Activated CD8-positive, alpha-beta memory T cell treated with anti-CD3 and anti-CD28 coated beads for 4 hours (primary cell): Measurements from ENCODE around the gene SMURF1.

Experiments used
- DNase-seq, 2 donors: peaks; one replicate each; pipeline ENCODE4 v3.0.0-alpha.2; 2020; ENCODE audit warnings: low read depth in 2 of 2

Gene SMURF1

DNA sequence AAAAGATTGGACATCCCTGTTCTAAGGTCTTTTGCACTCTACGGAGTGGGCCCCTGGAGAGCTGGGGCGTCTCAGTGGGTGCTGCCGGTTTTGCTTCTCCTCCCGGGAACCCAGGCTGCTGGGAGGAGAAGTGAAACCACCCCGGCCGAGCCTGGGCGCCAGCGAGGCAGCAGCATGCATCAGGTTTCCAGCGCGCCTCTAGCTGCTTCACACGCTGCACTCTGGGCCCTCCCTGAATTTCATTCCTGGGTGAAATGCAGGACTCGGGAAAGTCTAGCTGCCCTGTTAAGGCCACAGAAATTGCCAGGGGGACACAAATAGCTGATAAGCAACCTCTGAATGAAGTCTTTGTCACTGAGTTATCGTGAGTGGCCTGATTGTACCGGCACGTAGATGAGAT is 138.1 kb downstream of the SMURF1 start:
- DNase-seq = no peak

- no peak for DNase-seq
Measured at GRCh38 chr7:99004781-99005500, 139.0 kb downstream of the SMURF1 start.

GRCh38 chr7:99004216-99004615 is 139.7 kb downstream of the SMURF1 start:
- no peak for DNase-seq

- no peak for DNase-seq
Measured at GRCh38 chr7:99003419-99003818, 140.5 kb downstream of the SMURF1 start.

DNA sequence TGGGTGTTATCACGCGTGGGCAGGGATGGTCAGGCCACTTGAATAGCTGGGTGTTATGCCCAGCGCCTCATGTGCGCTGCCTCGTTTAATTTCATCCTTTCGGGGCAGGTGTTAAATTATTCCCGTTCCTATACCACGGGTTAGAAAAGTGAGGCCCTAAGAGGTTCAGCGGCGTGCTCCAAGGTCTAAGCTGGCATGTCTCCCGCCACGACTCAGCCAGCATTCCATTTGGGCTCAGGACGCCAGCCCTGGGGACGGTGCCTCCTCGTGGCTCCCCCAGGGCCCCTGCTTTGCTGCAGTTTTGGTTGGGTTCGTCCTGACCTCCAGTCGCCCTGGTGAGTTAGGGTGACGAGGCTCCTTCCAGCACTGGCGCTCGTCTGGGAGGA is 141.1 kb downstream of the SMURF1 start:
- no peak for DNase-seq

GRCh38 chr7:99002148-99002826 is 141.6 kb downstream of the SMURF1 start:
- DNase-seq = no peak

- DNase-seq = no peak
Measured at GRCh38 chr7:99001482-99002147, 142.3 kb downstream of the SMURF1 start.

GRCh38 chr7:99000904-99001465 is 142.9 kb downstream of the SMURF1 start:
- no peak for DNase-seq

DNA sequence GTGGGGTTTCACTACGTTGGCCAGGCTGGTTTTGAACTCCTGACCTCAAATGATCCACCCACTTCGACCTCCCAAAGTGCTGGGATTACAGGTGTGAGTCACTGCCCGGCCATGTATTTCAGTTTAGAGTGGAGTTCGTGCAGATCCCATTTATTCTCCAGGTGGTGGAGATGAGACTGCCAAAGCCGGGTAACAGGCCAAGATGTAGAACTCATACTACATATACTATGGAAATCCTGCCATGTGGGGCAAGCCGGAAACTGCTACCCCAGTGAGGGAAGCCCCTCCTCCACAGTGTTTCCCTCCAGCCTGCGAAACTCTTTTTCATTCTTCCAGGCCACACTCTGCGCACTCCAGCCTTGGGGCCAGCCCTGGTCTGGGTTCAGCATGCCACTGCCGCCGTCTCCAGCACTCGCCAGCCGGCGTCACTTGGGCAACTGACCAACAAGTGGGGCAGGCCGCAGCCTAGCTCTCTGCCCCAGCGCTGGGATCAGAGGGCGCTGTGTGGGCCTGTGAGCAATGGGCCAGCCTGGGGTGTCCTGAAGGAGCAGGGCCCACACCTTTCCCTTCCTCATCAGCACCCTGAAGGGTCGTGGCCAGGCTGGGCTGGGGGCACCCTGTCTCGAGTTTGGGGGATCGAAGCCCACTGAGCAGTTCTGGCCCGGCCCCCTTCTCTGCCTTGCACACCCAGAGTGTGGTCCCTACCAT is 143.6 kb downstream of the SMURF1 start:
- no peak for DNase-seq

DNA sequence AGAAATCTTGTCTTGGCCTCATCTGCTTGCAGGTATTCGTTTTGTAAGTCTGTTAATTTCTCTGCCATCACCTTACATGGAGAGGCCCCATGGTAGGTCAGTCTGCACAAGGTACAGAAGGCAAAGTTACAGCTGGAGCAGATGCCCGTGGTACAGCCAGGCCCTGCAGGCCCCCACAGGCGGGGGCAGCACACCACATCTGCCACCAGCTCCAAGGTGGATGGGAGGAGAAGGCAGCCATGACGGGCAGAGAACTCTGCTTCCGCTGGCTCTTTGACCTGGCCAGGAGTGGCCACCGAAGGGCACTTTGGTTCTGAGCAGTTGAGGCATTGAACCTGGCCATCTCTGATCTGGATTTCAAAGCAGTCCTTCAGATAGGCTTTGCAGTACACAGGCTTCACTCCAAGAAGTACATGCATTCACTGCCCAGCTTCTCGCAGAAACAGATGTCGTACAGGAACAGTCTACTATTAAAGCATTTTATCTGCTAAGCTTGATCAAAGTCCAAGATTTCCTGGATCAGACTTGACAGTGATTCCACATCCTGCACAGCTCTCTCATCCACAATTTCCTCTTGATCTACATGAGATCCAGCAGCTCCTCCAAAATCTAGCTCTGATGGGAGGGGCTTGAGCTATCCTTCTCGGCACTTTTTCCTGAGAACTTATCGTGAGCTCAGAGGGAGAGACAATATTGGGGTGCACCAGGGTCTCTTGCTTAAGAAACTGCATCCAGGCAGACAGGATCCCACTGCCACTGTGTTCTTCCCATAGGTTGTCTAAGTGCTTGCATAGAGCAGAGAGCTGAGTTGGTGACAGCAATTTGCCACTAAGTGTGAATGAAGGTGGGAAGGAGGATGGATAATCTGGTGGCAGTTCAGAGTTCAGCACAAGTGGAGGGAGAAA is 144.8 kb downstream of the SMURF1 start:
- no peak for DNase-seq

DNA sequence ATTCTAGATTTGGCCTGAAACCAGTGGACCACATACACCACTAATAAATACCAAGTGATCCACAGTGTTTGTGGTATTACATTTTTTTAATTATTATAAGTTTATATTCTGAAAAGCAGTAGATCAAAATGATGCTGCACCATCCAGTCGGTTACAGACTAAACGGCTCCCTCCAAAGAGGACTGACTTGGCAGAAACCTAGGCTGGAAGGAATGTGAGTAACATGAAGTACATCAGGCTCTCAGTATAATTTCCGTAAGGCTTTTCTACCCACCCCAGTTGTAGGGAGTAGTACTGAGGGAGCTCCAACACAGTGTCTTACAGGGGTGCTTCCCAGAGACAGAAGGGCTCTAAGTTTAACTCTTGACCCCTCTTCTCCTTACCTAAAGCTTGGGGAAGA is 146.1 kb downstream of the SMURF1 start:
- DNase-seq = no peak

- no peak for DNase-seq
Measured at GRCh38 chr7:98996150-98996552, 147.8 kb downstream of the SMURF1 start.

DNA sequence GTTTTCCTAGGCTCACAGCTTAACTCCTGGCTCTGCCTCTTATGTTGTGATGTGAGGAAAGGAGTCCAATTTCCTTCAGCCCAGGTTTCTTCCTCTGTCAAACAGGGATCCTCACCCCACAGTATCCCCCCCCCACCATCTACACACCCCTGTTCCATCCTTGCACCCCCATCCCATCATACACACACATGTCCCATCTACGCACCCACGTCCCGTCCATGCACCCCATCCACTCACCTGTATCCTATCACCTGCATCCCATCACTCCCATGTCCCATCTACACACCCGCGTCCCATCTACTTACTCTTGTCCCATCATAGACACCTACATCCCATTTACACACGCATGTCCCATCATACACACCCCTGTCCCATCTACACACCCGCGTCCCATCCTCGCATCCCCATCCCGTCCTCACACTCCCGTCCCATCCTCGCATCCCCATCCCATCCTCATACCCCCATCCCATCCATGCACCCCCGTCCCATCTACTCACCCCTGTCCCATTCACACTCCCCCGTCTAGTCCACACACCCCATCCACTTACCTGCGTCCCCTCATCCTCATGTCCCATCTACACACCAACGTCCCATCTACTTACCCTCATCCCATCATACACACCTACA is 148.3 kb downstream of the SMURF1 start:
- no peak for DNase-seq

DNA sequence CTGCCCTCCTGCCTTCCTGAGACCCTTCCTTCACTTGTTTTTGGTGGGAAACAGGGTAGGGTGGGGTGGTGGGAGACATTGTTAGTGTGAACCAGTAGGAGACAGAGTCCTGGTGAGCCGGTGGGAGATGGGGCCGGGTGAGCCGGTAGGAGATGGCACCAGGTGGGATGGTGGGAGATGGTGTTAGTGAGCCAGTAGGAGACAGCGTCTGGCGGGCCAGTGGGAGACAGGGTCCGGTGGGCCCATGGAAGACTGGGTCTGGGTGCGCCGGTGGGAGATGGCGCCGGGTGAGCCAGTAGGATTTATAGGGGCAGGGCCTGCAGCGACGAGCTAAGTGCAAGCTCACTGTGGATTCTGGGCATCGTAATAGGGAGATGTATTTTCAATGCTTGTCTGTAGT is 148.8 kb downstream of the SMURF1 start:
- DNase-seq = no peak

DNA sequence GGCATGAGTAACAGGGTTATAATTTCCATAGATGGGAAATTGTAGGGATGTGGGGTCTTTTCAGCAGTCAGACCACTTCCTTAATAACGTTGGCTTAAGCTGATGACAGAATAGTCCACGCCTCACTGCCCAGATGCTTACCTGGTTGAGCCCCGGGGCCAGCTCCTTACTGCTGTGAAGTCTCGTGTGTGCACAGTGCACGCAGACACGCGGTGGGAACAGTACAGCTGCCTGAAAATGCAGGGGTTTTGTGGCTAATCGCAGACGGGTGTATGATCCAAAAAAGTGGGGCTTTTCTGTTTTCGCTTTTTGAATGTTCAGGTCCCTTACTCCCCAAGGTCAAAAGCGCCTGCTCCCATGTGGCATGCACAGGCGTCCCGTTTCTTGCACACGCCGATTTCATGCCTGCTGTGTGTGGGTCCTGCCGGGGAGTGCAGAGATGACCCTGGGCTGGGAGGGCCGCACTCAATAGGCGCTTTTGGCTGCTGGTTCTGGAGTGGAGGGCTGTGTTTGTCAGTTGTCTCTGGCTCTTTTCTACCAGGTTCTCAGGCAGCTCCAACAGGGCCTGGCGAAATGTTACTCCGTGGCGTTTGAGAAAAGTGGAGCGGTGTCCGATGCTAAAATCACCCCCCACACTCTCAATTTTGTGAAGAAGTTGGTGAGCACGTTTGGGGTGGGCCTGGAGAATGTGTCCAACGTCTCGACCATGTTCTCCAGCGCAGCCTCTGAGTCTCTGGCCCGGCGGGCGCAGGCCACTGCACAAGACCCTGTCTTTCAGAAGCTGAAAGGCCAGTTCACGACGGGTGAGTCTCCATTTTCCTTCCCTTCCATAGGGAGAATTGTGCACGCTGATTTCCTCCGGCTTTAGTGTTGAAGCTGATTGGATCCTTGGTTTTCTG is 149.6 kb downstream of the SMURF1 start:
- DNase-seq = no peak

- no peak for DNase-seq
Measured at GRCh38 chr7:98993024-98993897, 150.6 kb downstream of the SMURF1 start.

GRCh38 chr7:98992076-98992475 is 151.8 kb downstream of the SMURF1 start:
- no peak for DNase-seq

- DNase-seq = no peak
Measured at GRCh38 chr7:98991141-98991540, 152.8 kb downstream of the SMURF1 start.

DNA sequence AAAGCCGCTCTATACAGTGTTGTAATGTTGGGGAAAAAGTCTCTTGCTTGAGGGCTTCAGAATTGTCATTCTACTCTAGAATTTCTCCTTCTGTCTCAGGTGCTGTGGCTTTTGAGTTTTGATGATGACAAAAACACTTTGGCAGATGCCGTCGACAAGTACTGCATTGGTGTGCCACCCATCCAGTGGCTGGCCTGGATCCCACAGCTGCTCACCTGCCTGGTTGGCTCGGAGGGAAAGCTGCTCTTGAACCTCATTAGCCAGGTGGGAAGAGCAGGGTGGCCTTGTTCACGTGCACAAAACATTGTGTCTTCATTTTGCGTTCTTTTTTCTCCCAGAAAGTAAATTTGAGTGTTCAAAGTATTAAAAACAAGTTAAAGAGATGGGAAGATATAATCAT is 153.6 kb downstream of the SMURF1 start:
- no peak for DNase-seq
